Measurements from ENCODE around the gene ZNF585A.

- TF ChIP-seq CTCF (IDR thresholded peaks at IDR 0.05; ENCODE audit: insufficient read depth, low read length, poor library complexity, severe bottlenecking) (no peak), EZH2phosphoT487 (conservative IDR thresholded peaks at IDR 0.05; ENCODE audit: low read length) (no peak)
Measured at GRCh38 chr19:37197768-37198167, 25.3 kb upstream of the ZNF585A start.

All from SU-DHL-6 (cell line).